ENCODE results near the gene PLD3.

- TF ChIP-seq EZH2phosphoT487 (IDR thresholded peaks at IDR 0.05; ENCODE audit: borderline replicate concordance, low read depth, low read length): no peak
- TF ChIP-seq, protein P1, sequence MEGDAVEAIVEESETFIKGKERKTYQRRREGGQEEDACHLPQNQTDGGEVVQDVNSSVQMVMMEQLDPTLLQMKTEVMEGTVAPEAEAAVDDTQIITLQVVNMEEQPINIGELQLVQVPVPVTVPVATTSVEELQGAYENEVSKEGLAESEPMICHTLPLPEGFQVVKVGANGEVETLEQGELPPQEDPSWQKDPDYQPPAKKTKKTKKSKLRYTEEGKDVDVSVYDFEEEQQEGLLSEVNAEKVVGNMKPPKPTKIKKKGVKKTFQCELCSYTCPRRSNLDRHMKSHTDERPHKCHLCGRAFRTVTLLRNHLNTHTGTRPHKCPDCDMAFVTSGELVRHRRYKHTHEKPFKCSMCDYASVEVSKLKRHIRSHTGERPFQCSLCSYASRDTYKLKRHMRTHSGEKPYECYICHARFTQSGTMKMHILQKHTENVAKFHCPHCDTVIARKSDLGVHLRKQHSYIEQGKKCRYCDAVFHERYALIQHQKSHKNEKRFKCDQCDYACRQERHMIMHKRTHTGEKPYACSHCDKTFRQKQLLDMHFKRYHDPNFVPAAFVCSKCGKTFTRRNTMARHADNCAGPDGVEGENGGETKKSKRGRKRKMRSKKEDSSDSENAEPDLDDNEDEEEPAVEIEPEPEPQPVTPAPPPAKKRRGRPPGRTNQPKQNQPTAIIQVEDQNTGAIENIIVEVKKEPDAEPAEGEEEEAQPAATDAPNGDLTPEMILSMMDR (conservative IDR thresholded peaks at IDR 0.05; ENCODE audit: low read length): no peak
These were observed 67.3 kb downstream of the PLD3 start for GRCh38 chr19:40415768-40416167.
